Measurements from ENCODE around the gene PCGF1.
A peak's percentile ranks its signal among the peaks of the same experiment; 100 is the strongest.

The PCGF1 gene

GRCh38 chr2:74554820-74555531 lies 47.5 kb upstream of the PCGF1 start:
- peaks cover 8% of the 10 kb centered on the region for H3K4me1 ChIP-seq (ENCODE audit: insufficient read depth, poor library complexity, severe bottlenecking)
- no peaks in the 10 kb centered on the region for H3K36me3 ChIP-seq (ENCODE audit: low read depth)
- no peaks in the 10 kb centered on the region for H3K27me3 ChIP-seq (ENCODE audit: insufficient read depth, poor library complexity, severe bottlenecking)
- no peaks in the 10 kb centered on the region for H3K9me3 ChIP-seq (ENCODE audit: severe bottlenecking)
- DNase-seq (ENCODE audit: low spot score) (no peak), ATAC-seq (ENCODE audit: low read depth) (no peak)
- peak overlapping the region; percentile 64 for H3K4me3 ChIP-seq (ENCODE audit: severe bottlenecking)
- no peak overlapping the region for H3K27ac ChIP-seq (ENCODE audit: poor library complexity, severe bottlenecking)
- no peak for TF ChIP-seq CTCF (IDR thresholded peaks at IDR 0.05; ENCODE audit: poor library complexity, severe bottlenecking)

- peaks cover 6% of the 10 kb centered on the region for H3K4me1 ChIP-seq (ENCODE audit: insufficient read depth, poor library complexity, severe bottlenecking)
These were observed 46.7 kb upstream of the PCGF1 start, which contains the start of the genes DOK1 and LOXL3 for GRCh38 chr2:74553892-74554819. DOK1 (plus strand) TSS chr2:74554720; CDS start chr2:74554755, 35 bp downstream. LOXL3 (minus strand) TSS chr2:74553942; CDS start chr2:74552634, 1,308 bp downstream.

GRCh38 chr2:74552914-74553811 lies 45.7 kb upstream of the PCGF1 start:
- peaks cover 6% of the 10 kb centered on the region for H3K4me1 ChIP-seq (ENCODE audit: insufficient read depth, poor library complexity, severe bottlenecking)
- peak overlapping the region; percentile 64 for H3K4me3 ChIP-seq (ENCODE audit: severe bottlenecking)
- no peak for ATAC-seq (ENCODE audit: low read depth)
- no peaks in the 10 kb centered on the region for H3K36me3 ChIP-seq (ENCODE audit: low read depth)
- H3K27me3 ChIP-seq (ENCODE audit: insufficient read depth, poor library complexity, severe bottlenecking), result no peaks in the 10 kb centered on the region
- no peak for TF ChIP-seq CTCF (IDR thresholded peaks at IDR 0.05; ENCODE audit: poor library complexity, severe bottlenecking)
- H3K9me3 ChIP-seq (ENCODE audit: severe bottlenecking), result no peaks in the 10 kb centered on the region
- H3K27ac ChIP-seq (ENCODE audit: poor library complexity, severe bottlenecking), result no peak overlapping the region
- DNase-seq (ENCODE audit: low spot score), result no peak

More at GRCh38 chr2:74553892-74554819, 46.7 kb upstream of the PCGF1 start, which contains the start of the genes DOK1 and LOXL3:
- no peaks in the 10 kb centered on the region for H3K9me3 ChIP-seq (ENCODE audit: severe bottlenecking)
- DNase-seq (ENCODE audit: low spot score) (no peak), ATAC-seq (ENCODE audit: low read depth) (peak; percentile 66)
- no peaks in the 10 kb centered on the region for H3K27me3 ChIP-seq (ENCODE audit: insufficient read depth, poor library complexity, severe bottlenecking)
- no peak within 1 kb of the TSS for H3K27ac ChIP-seq (ENCODE audit: poor library complexity, severe bottlenecking)
- no peak for TF ChIP-seq CTCF (IDR thresholded peaks at IDR 0.05; ENCODE audit: poor library complexity, severe bottlenecking)
- H3K4me3 ChIP-seq (ENCODE audit: severe bottlenecking), result peak within 1 kb of the TSS; percentile 64
- no peaks in the 10 kb centered on the region for H3K36me3 ChIP-seq (ENCODE audit: low read depth)

- Histone ChIP-seq H3K27me3 (ENCODE audit: insufficient read depth, poor library complexity, severe bottlenecking) (no peaks in the 10 kb centered on the region), H3K4me3 (ENCODE audit: severe bottlenecking) (no peak overlapping the region), H3K4me1 (ENCODE audit: insufficient read depth, poor library complexity, severe bottlenecking) (peaks cover 6% of the 10 kb centered on the region), H3K27ac (ENCODE audit: poor library complexity, severe bottlenecking) (no peak overlapping the region), H3K36me3 (ENCODE audit: low read depth) (no peaks in the 10 kb centered on the region), H3K9me3 (ENCODE audit: severe bottlenecking) (no peaks in the 10 kb centered on the region)
- DNase-seq (ENCODE audit: low spot score) (no peak), ATAC-seq (ENCODE audit: low read depth) (no peak)
- TF ChIP-seq CTCF (IDR thresholded peaks at IDR 0.05; ENCODE audit: poor library complexity, severe bottlenecking), result no peak
These were observed 44.7 kb upstream of the PCGF1 start for GRCh38 chr2:74551942-74552913.

All from RWPE2 (cell line).